CD14-positive monocyte (primary cell): ENCODE measurements around the gene ZRANB3. TPM values are rescaled to one million over a fixed set of nuclear protein-coding genes. Genes with fewer than 3 reads are reported as not detected.
"Not testable (repeated sequence)": the region's sequence is repeated elsewhere in the genome, so short reads cannot be mapped to it uniquely, and the experiment has no call there.

Source experiments
- DNase-seq, 3 donors: peaks; one replicate each; pipeline ENCODE4 v3.0.0-alpha.2; 2011 to 2022
- H2AFZ ChIP-seq: 2 replicates; pipeline ENCODE4 v1.6.0; 2012; ENCODE audit warnings: mild to moderate bottlenecking, low read depth, low read length, inconsistent platforms; ENCODE audit not compliant: insufficient read depth, poor library complexity, severe bottlenecking
- H3K27ac ChIP-seq, 2 donors: 1 replicate in 1 of 2; 2 replicates in 1 of 2; pipeline ENCODE4 v1.5.1; 2012 to 2013; ENCODE audit warnings: low read length in 2 of 2, control low read depth in 1 of 2, inconsistent platforms in 1 of 2, low read depth in 1 of 2, mild to moderate bottlenecking in 1 of 2
- H3K27me3 ChIP-seq, 2 donors: one replicate each; pipeline versions ENCODE4 v1.6.0 to v1.6.1; 2011 to 2013; ENCODE audit warnings: low read length in 2 of 2; ENCODE audit not compliant: control insufficient read depth in 2 of 2, insufficient read depth in 2 of 2
- H3K36me3 ChIP-seq, 2 donors: replicated peaks in 1 of 2; 1 replicate in 1 of 2; 2 replicates in 1 of 2; pipeline versions ENCODE4 v1.5.1 to v1.6.1; 2012 to 2013; ENCODE audit warnings: low read length in 2 of 2, control low read depth in 1 of 2, inconsistent platforms in 1 of 2, mild to moderate bottlenecking in 1 of 2; ENCODE audit not compliant: insufficient read depth in 2 of 2, control insufficient read depth in 1 of 2
- H3K4me1 ChIP-seq, 2 donors: 1 replicate in 1 of 2; 2 replicates in 1 of 2; pipeline versions ENCODE4 v1.5.1 to v1.6.1; 2012 to 2013; ENCODE audit warnings: low read length in 2 of 2, control low read depth in 1 of 2, inconsistent platforms in 1 of 2, mild to moderate bottlenecking in 1 of 2, moderate library complexity in 1 of 2; ENCODE audit not compliant: insufficient read depth in 2 of 2, control insufficient read depth in 1 of 2
- H3K4me2 ChIP-seq: replicated peaks from 2 replicates; pipeline ENCODE3; 2012; ENCODE audit warnings: low read length, moderate library complexity, mild to moderate bottlenecking; ENCODE audit not compliant: poor library complexity, severe bottlenecking; ENCODE audit errors: extremely low read depth
- H3K4me3 ChIP-seq, 3 experiments: fragments of 200-600 bp in 1 of 3; sonication (generic) in 1 of 3; replicated peaks in 1 of 3; 1 replicate in 2 of 3; 2 replicates in 1 of 3; pipeline ENCODE4 v1.5.1; 2011 to 2013; ENCODE audit warnings: low read length in 3 of 3, mild to moderate bottlenecking in 3 of 3, control low read depth in 2 of 3, low read depth in 2 of 3, inconsistent platforms in 1 of 3, moderate library complexity in 1 of 3
- H3K79me2 ChIP-seq: 2 replicates; pipeline ENCODE4 v1.6.0; 2012; ENCODE audit warnings: mild to moderate bottlenecking, control low read depth, inconsistent platforms, low read length, moderate library complexity; ENCODE audit not compliant: insufficient read depth
- H3K9ac ChIP-seq: 2 replicates; pipeline ENCODE4 v1.6.0; 2017; ENCODE audit warnings: low read length, mild to moderate bottlenecking; ENCODE audit not compliant: insufficient read depth, poor library complexity, severe bottlenecking
- H3K9me3 ChIP-seq, 2 donors: replicated peaks in 1 of 2; 1 replicate in 1 of 2; 2 replicates in 1 of 2; pipeline versions ENCODE4 v1.5.1 to v1.6.1; 2012 to 2013; ENCODE audit warnings: low read length in 2 of 2, control low read depth in 1 of 2; ENCODE audit not compliant: control insufficient read depth in 1 of 2, insufficient read depth in 1 of 2
- H4K20me1 ChIP-seq: 2 replicates; pipeline ENCODE4 v1.6.0; 2012; ENCODE audit warnings: mild to moderate bottlenecking, low read length, control low read depth, moderate library complexity; ENCODE audit not compliant: insufficient read depth
- H3K27ac Mint-ChIP-seq, 7 donors: one replicate each; pipeline ENCODE4 v1.8.0; 2020; ENCODE audit warnings: mild to moderate bottlenecking in 7 of 7, mixed read lengths in 7 of 7, moderate library complexity in 6 of 7, inconsistent platforms in 2 of 7
- H3K27me3 Mint-ChIP-seq, 3 donors: one replicate each; pipeline ENCODE4 v1.8.0; 2021 to 2022; ENCODE audit warnings: low read depth in 3 of 3, mild to moderate bottlenecking in 3 of 3, mixed read lengths in 3 of 3, moderate library complexity in 3 of 3, inconsistent platforms in 1 of 3
- H3K36me3 Mint-ChIP-seq, 2 donors: one replicate each; pipeline ENCODE4 v1.8.0; 2020; ENCODE audit warnings: mixed read lengths in 2 of 2, inconsistent platforms in 1 of 2, mild to moderate bottlenecking in 1 of 2
- H3K4me1 Mint-ChIP-seq: one replicate; pipeline ENCODE4 v1.8.0; 2020; ENCODE audit warnings: mild to moderate bottlenecking, mixed read lengths
- H3K4me3 Mint-ChIP-seq, 2 donors: one replicate each; pipeline ENCODE4 v1.8.0; 2020; ENCODE audit warnings: mild to moderate bottlenecking in 2 of 2, mixed read lengths in 2 of 2, moderate library complexity in 1 of 2
- H3K9me3 Mint-ChIP-seq, 7 donors: one replicate each; pipeline ENCODE4 v1.8.0; 2020 to 2022; ENCODE audit warnings: mixed read lengths in 7 of 7, mild to moderate bottlenecking in 6 of 7, moderate library complexity in 6 of 7, inconsistent platforms in 2 of 7
- WGBS: methylation state at CpG from one replicate; pipeline ENCODE4 v1.1.5; 2013; ENCODE audit warnings: missing lambda C conversion rate; ENCODE audit not compliant: insufficient coverage; 5-methylcytosine and 5-hydroxymethylcytosine counted together
- intact Hi-C, 2 donors: fragments of 100-400 bp; cut with micrococcal nuclease; formaldehyde crosslinking; loops; one replicate each; pipeline versions ENCODE4 v1.15.0 to v1.15.1; 2023
- polyA plus RNA-seq, 3 donors: library from polyadenylated mRNA; depleted of rRNA in 1 of 3; unstranded in 2 of 3; stranded (reverse) in 1 of 3; fragments of 300-500 nt in 2 of 3; fragments of >200 nt in 1 of 3; fragmentation: Illumina TruSeq in 2 of 3; gene quantifications; 1 replicate in 2 of 3; 2 replicates in 1 of 3; pipeline ENCODE4 v1.2.3, GENCODE V29; 2012 to 2021
- TF ChIP-seq, protein P1 (sequence below): fragments of 200-600 bp; IDR thresholded peaks from one replicate; pipeline ENCODE4 v1.8.0; 2022; ENCODE audit warnings: antibody characterized with exemption, mild to moderate bottlenecking

Gene ZRANB3
- polyA plus RNA-seq, 3 donors = 0.47 to 3.5 (median 0.64) TPM

- Histone ChIP-seq H3K4me2 (no peak overlapping the region), H4K20me1 (no peaks in the 10 kb centered on the region), H3K27ac (no peak overlapping the region), H3K9ac (no peak overlapping the region), H3K36me3 (peaks cover 2 to 23% of the 10 kb centered on the region in 2 donors), H3K27me3 (no peaks in the 10 kb centered on the region), H2AFZ (no peak overlapping the region), H3K79me2 (no peaks in the 10 kb centered on the region), H3K9me3 (peaks cover 6 to 9% of the 10 kb centered on the region in 2 donors), H3K4me1 (no peaks in the 10 kb centered on the region), H3K4me3 (no peak overlapping the region)
- Mint-ChIP-seq H3K4me1 (no peaks in the 10 kb centered on the region), H3K9me3 (peaks cover 11 to 27% (median 14%) of the 10 kb centered on the region in 7 donors), H3K4me3 (no peak overlapping the region), H3K27ac (no peak overlapping the region), H3K36me3 (peaks cover 11 to 22% of the 10 kb centered on the region in 2 donors), H3K27me3 (no peaks in the 10 kb centered on the region)
- intact Hi-C loops = no loop called here
- TF ChIP-seq, protein P1, sequence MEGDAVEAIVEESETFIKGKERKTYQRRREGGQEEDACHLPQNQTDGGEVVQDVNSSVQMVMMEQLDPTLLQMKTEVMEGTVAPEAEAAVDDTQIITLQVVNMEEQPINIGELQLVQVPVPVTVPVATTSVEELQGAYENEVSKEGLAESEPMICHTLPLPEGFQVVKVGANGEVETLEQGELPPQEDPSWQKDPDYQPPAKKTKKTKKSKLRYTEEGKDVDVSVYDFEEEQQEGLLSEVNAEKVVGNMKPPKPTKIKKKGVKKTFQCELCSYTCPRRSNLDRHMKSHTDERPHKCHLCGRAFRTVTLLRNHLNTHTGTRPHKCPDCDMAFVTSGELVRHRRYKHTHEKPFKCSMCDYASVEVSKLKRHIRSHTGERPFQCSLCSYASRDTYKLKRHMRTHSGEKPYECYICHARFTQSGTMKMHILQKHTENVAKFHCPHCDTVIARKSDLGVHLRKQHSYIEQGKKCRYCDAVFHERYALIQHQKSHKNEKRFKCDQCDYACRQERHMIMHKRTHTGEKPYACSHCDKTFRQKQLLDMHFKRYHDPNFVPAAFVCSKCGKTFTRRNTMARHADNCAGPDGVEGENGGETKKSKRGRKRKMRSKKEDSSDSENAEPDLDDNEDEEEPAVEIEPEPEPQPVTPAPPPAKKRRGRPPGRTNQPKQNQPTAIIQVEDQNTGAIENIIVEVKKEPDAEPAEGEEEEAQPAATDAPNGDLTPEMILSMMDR = no peak
- WGBS = no CpG with 5 or more reads among the region's 1 CpG
- DNase-seq = no peak
These were observed 26.2 kb downstream of the ZRANB3 start for GRCh38 chr2:135504811-135505210.

- Mint-ChIP-seq H3K36me3 (peaks cover 9 to 31% of the 10 kb centered on the region in 2 donors), H3K9me3 (peaks cover 15 to 33% (median 24%) of the 10 kb centered on the region in 7 donors)
- intact Hi-C loops, H3K79me2 ChIP-seq, H2AFZ ChIP-seq, H3K27me3 ChIP-seq, H3K4me3 ChIP-seq, H3K4me2 ChIP-seq, H3K9ac ChIP-seq, H3K4me1 ChIP-seq, H3K27ac ChIP-seq, H3K27ac Mint-ChIP-seq, DNase-seq, H3K4me1 Mint-ChIP-seq, H4K20me1 ChIP-seq, H3K27me3 Mint-ChIP-seq, H3K4me3 Mint-ChIP-seq: not testable (repeated sequence)
- peaks cover 2 to 25% of the 10 kb centered on the region in 2 donors for H3K36me3 ChIP-seq
- peaks cover 15 to 23% of the 10 kb centered on the region in 2 donors for H3K9me3 ChIP-seq
- 100% methylated on average over 2 of the region's 7 CpGs for WGBS
These were observed 32.4 kb downstream of the ZRANB3 start for GRCh38 chr2:135498588-135498987.
